AG10803 (cell line): ENCODE results near the gene OR2AG1.

Experiments used
- DNase-seq: peaks from one replicate; pipeline ENCODE4 v3.0.0; 2010; ENCODE audit warnings: low read depth
- H3K4me3 ChIP-seq: 2 replicates; pipeline ENCODE4 v1.5.1; 2011; ENCODE audit warnings: mild to moderate bottlenecking, low read length, control low read depth
- TF ChIP-seq, protein P1 (sequence below): conservative IDR thresholded peaks from 2 replicates; pipeline ENCODE4 v1.5.1; 2011; ENCODE audit warnings: mild to moderate bottlenecking, low read length, control low read depth, inconsistent platforms

Gene OR2AG1, protein sequence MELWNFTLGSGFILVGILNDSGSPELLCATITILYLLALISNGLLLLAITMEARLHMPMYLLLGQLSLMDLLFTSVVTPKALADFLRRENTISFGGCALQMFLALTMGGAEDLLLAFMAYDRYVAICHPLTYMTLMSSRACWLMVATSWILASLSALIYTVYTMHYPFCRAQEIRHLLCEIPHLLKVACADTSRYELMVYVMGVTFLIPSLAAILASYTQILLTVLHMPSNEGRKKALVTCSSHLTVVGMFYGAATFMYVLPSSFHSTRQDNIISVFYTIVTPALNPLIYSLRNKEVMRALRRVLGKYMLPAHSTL

DNA sequence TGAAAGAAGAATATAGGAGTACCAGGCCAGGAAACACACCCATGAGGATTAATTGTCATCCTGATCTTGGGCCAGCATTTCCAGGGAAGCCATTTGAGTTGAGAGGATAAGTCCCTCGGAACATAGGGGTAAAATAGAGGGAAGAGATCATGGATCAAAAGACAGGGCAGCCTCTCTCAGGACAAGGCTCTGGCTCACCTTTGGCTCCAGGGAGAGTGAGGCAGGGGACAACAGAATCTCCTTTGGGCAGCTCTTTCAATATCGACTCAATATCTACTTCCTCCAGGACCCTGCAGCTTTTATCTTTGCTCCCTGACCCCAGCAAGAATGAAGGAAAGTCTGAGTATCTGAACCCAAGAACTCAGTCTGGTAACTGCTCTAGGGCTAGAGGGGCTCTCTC lies at the start of gene OR2AG1:
TSS of gene OR2AG1 (plus strand) at position 301 of the 400 bp plus-strand sequence. CDS start 2,018 bp downstream, outside the sequence.
- TF ChIP-seq, protein P1, sequence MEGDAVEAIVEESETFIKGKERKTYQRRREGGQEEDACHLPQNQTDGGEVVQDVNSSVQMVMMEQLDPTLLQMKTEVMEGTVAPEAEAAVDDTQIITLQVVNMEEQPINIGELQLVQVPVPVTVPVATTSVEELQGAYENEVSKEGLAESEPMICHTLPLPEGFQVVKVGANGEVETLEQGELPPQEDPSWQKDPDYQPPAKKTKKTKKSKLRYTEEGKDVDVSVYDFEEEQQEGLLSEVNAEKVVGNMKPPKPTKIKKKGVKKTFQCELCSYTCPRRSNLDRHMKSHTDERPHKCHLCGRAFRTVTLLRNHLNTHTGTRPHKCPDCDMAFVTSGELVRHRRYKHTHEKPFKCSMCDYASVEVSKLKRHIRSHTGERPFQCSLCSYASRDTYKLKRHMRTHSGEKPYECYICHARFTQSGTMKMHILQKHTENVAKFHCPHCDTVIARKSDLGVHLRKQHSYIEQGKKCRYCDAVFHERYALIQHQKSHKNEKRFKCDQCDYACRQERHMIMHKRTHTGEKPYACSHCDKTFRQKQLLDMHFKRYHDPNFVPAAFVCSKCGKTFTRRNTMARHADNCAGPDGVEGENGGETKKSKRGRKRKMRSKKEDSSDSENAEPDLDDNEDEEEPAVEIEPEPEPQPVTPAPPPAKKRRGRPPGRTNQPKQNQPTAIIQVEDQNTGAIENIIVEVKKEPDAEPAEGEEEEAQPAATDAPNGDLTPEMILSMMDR: no peak
- no peak for DNase-seq
- no peak within 1 kb of the TSS for H3K4me3 ChIP-seq

DNA sequence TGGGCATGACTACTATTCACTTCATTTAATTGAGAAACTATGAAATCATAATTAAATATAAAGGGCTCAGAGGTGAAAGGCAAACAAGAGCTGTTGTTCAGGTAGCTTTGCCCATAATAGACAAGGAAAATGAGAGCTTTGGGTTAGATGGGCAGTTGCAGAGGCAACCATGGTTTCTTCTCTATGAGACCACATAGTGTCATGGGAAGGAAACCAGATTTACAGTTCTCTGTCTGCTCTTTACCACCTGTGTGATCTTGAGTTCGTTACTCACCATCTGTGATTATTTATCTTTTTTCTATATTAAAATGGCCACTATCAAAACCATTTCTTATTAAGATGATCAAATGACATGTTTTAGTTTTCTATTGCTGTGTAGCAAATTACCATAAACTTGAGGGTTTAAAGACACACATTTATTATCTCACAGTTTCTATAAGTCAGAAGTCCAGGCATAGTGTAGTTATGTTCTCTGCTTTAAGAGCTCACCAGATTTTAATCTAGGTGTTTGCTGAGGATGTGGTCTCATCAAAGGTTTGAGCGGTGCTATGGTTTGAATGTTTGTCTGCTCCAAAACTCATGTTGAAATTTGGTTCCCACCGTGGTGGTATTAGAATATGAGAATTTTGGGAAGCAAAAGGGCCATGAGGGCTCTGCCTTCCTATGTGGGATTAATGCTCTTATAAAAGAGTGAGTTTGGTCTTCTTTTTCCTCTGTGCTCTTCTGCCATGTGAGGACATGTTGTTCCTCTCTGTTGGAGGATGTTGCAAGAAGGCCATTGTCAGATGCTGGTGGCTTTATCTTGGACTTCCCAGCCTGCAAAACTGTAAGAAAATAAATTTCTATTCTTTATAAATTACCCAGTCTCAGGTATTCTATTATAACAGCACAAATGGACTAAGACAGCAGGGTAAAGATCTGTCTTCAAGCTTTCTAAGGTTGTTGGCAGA lies 49.2 kb upstream of the OR2AG1 start:
- H3K4me3 ChIP-seq: no peak overlapping the region
- TF ChIP-seq, protein P1: no peak
- no peak for DNase-seq

DNA sequence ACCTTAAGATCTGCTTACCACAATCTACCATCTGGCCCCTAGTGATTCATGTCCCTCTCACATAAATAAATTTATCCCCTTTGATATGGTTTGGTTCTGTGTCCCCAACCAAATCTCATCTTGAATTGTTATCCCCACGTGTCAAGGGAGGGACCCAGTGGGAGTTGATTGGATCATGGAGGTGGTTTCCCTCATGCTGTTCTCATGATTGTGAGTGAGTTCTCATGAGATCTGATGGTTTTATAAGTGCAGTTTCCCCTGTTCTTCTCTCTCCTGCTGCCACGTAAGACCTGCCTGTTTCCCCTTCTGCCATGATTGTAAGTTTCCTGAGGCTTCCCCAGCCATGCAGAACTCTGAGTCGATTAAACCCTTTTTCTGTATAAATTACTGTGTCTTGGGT lies 48.2 kb upstream of the OR2AG1 start:
- no peak for DNase-seq
- no peak overlapping the region for H3K4me3 ChIP-seq
- TF ChIP-seq, protein P1: no peak

DNA sequence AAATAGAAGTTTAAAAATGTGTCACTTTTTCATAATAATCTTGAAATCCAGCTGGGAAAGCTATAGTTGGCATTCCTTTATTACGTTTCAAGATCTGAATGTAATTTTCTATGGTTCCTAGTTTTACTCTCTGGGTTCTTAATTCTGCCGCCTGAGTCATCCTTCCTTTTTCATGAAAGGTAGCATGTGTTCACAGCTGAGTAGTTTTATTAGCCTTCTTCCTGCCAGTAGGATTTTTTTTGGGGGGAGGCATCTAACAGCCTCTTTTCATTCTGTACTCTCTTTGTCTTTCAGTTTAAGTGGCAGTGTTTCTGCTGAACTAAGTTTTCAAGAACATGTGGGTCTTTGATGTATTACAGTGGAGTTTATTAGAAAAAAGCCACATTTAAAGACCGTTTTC lies 47.5 kb upstream of the OR2AG1 start:
- no peak for DNase-seq
- TF ChIP-seq, protein P1: no peak

DNA sequence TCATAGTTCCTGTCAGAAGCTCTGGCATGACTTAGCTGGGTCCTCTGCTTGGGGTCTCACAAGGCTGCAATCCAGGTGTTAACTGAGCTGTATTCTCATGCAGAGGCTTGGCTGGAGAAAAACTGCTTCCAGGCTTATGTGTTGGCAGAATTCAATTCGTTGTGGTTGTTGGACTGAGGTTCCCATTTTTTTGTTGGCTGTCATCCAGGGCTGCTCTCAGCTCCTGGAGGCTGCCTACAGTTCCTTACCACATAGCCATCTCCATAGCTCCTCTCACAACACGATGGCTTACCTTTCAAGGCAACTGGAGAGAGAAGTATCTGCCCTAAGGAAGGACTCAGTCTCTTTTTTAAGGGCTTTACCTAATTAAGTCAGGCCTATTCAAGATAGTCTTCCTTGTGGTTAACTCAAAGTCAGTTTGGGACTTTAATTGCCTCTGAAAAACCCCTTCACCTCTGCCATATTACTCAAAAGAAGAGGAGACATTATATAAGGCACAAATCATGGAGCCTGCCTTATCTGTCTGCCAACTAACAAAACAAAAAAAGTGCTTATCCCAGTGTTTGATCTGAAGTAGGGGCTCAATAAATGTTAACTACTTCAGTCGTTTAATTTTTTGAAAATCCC lies 46.2 kb upstream of the OR2AG1 start:
- TF ChIP-seq, protein P1: no peak
- no peak overlapping the region for H3K4me3 ChIP-seq
- DNase-seq: peak; percentile 15

More for the DNA sequence above, 47.5 kb upstream of the OR2AG1 start:
- H3K4me3 ChIP-seq: no peak overlapping the region

DNA sequence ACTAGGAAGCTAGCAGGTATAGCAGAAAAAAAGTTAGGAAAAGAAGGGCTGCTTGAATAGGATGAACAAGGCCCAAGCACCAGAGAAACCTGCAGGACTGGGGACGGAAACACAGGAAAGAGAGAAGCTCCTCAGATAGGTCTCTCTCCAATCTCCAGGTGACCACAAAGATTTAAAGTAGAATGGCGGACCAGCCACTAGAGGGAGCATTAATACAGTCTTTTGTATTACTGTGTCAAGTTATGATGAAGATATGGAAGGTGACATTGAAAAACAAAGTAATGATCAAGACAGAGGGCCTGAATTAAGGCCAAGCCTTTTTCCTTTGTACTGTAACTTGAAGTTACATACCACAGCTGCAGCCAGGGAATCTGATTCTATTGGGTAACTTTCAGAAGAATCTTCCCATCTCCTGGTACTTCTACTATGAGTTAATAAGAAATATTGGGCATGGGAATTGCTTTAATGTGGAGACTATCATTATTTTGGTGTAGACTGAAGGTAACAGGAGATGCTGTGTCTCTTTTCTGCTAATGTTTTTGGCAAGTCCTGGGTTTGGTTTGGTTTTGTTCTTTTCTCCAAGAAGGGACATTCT lies 44.9 kb upstream of the OR2AG1 start:
- TF ChIP-seq, protein P1: peak; percentile 63
- H3K4me3 ChIP-seq: no peak overlapping the region
- peak; percentile 30 for DNase-seq
